H1 (cell line): ENCODE results near the gene NXF3. TPM values are rescaled to one million over a fixed set of nuclear protein-coding genes. Genes with fewer than 3 reads are reported as not detected.

Experiments used
- CTCF ChIA-PET: fragments of 300-600 bp; sonication (Branson Sonifier 250); formaldehyde crosslinking; loops from one replicate; lab custom pipeline; 2021; ENCODE audit not compliant: partially characterized antibody; lab: Charles Lee
- POLR2A ChIA-PET: fragments of 300-600 bp; sonication (Branson Sonifier 250); formaldehyde crosslinking; loops from one replicate; lab custom pipeline; 2021; ENCODE audit warnings: inconsistent platforms; ENCODE audit not compliant: partially characterized antibody; lab: Charles Lee
- DNase-seq, 2 experiments: peaks; one replicate each; pipeline versions ENCODE4 v3.0.0 to v3.0.0-alpha.2; 2010 to 2022; ENCODE audit warnings: low spot score in 2 of 2, low read depth in 1 of 2, mixed read lengths in 1 of 2
- FAIRE-seq: peaks from 2 replicates; lab custom pipeline; 2011; peaks lifted over from hg19 to GRCh38; lab: Jason Lieb, UNC
- H2AFZ ChIP-seq: 2 replicates; pipeline ENCODE4 v1.8.1; 2012; ENCODE audit warnings: low read length, inconsistent platforms
- H2AK5ac ChIP-seq: 2 replicates; pipeline ENCODE4 v1.6.1; 2013; ENCODE audit warnings: low read depth, low read length
- H2BK120ac ChIP-seq: replicated peaks from 2 replicates; pipeline ENCODE3; 2013; ENCODE audit warnings: low read depth, low read length, inconsistent platforms
- H2BK12ac ChIP-seq: 2 replicates; pipeline ENCODE4 v1.6.1; 2013; ENCODE audit warnings: low read depth, low read length
- H2BK15ac ChIP-seq: 2 replicates; pipeline ENCODE4 v1.6.1; 2013; ENCODE audit warnings: low read length
- H2BK20ac ChIP-seq: 2 replicates; pipeline ENCODE4 v1.6.1; 2013; ENCODE audit warnings: low read length
- H2BK5ac ChIP-seq: 2 replicates; pipeline ENCODE4 v1.6.1; 2013; ENCODE audit warnings: low read depth, low read length
- H3K14ac ChIP-seq: 2 replicates; pipeline ENCODE4 v1.6.1; 2013; ENCODE audit warnings: inconsistent platforms; ENCODE audit not compliant: insufficient read length
- H3K18ac ChIP-seq: 2 replicates; pipeline ENCODE4 v1.6.1; 2013; ENCODE audit warnings: low read length; ENCODE audit errors: extremely low read depth
- H3K23ac ChIP-seq: 2 replicates; pipeline ENCODE4 v1.6.1; 2013; ENCODE audit warnings: inconsistent platforms; ENCODE audit not compliant: insufficient read length
- H3K23me2 ChIP-seq: 2 replicates; pipeline ENCODE4 v1.6.1; 2013; ENCODE audit warnings: low read depth, low read length
- H3K27ac ChIP-seq: 2 replicates; pipeline ENCODE4 v1.6.1; 2011; ENCODE audit warnings: low read depth, low read length, inconsistent platforms
- H3K27me3 ChIP-seq, 4 experiments: replicated peaks in 1 of 4; 1 replicate in 1 of 4; 2 replicates in 3 of 4; pipeline versions ENCODE4 v1.6.1 to v1.8.1; 2011 to 2013; ENCODE audit warnings: low read length in 3 of 4, mild to moderate bottlenecking in 3 of 4, inconsistent platforms in 2 of 4, mixed read lengths in 2 of 4, moderate library complexity in 1 of 4; ENCODE audit not compliant: control insufficient read depth in 3 of 4, insufficient read depth in 3 of 4; ENCODE audit errors: extremely low read depth in 1 of 4
- H3K36me3 ChIP-seq, 4 experiments: 2 replicates each; pipeline versions ENCODE4 v1.6.1 to v1.8.1; 2011 to 2013; ENCODE audit warnings: mild to moderate bottlenecking in 4 of 4, low read length in 3 of 4, moderate library complexity in 2 of 4, control low read depth in 1 of 4, inconsistent platforms in 1 of 4; ENCODE audit not compliant: insufficient read depth in 4 of 4, control insufficient read depth in 2 of 4
- H3K4ac ChIP-seq: replicated peaks from 2 replicates; pipeline ENCODE3; 2013; ENCODE audit warnings: low read length, low read depth, mixed read lengths, inconsistent platforms; ENCODE audit not compliant: insufficient read length
- H3K4me1 ChIP-seq, 4 experiments: replicated peaks in 1 of 4; 1 replicate in 1 of 4; 2 replicates in 3 of 4; pipeline versions ENCODE4 v1.6.1 to v1.8.1; 2011 to 2013; ENCODE audit warnings: low read length in 3 of 4, inconsistent platforms in 2 of 4, mixed read lengths in 1 of 4; ENCODE audit not compliant: insufficient read depth in 4 of 4, control insufficient read depth in 3 of 4
- H3K4me2 ChIP-seq, 2 experiments: 2 replicates each; pipeline versions ENCODE4 v1.6.1 to v1.8.1; 2011 to 2013; ENCODE audit warnings: low read depth in 2 of 2, low read length in 2 of 2, control low read depth in 1 of 2, inconsistent platforms in 1 of 2, mild to moderate bottlenecking in 1 of 2; ENCODE audit not compliant: insufficient read depth in 1 of 2
- H3K4me3 ChIP-seq, 4 experiments: fragments of 200-600, 300-600 bp in 1 of 4; sonication (generic), shearing (Covaris generic), sonication (Bioruptor Twin) in 1 of 4; 2 replicates each; pipeline versions ENCODE4 v1.5.1 to v1.8.1; 2011 to 2016; ENCODE audit warnings: low read length in 4 of 4, low read depth in 3 of 4, control low read depth in 2 of 4, inconsistent platforms in 2 of 4, mild to moderate bottlenecking in 2 of 4, mixed read lengths in 1 of 4, moderate library complexity in 1 of 4; ENCODE audit not compliant: insufficient read depth in 2 of 4; ENCODE audit errors: extremely low read depth in 1 of 4
- H3K56ac ChIP-seq: replicated peaks from 2 replicates; pipeline ENCODE3; 2013; ENCODE audit warnings: low read depth, mild to moderate bottlenecking, mixed read lengths, low read length, inconsistent platforms; ENCODE audit not compliant: insufficient read length
- H3K79me1 ChIP-seq: 2 replicates; pipeline ENCODE4 v1.6.1; 2013; ENCODE audit warnings: low read depth, low read length, control low read depth
- H3K79me2 ChIP-seq, 2 experiments: 2 replicates each; pipeline versions ENCODE4 v1.6.1 to v1.8.1; 2012 to 2013; ENCODE audit warnings: low read length in 2 of 2, mild to moderate bottlenecking in 2 of 2, inconsistent platforms in 1 of 2; ENCODE audit not compliant: insufficient read depth in 2 of 2, control insufficient read depth in 1 of 2
- H3K9ac ChIP-seq, 4 experiments: replicated peaks in 1 of 4; 1 replicate in 1 of 4; 2 replicates in 3 of 4; pipeline versions ENCODE4 v1.6.1 to v1.8.1; 2011 to 2013; ENCODE audit warnings: low read depth in 3 of 4, low read length in 3 of 4, control low read depth in 2 of 4, mild to moderate bottlenecking in 2 of 4, moderate library complexity in 2 of 4, inconsistent platforms in 1 of 4; ENCODE audit errors: extremely low read depth in 1 of 4
- H3K9me3 ChIP-seq, 2 experiments: 2 replicates each; pipeline versions ENCODE4 v1.6.1 to v1.8.1; 2012 to 2013; ENCODE audit warnings: mild to moderate bottlenecking in 2 of 2, moderate library complexity in 2 of 2, control low read depth in 1 of 2, inconsistent platforms in 1 of 2, low read depth in 1 of 2, low read length in 1 of 2, mixed read lengths in 1 of 2; ENCODE audit not compliant: insufficient read depth in 2 of 2
- H4K20me1 ChIP-seq, 2 experiments: replicated peaks in 1 of 2; 2 replicates each; pipeline versions ENCODE3 to v1.8.1; 2011 to 2013; ENCODE audit warnings: inconsistent platforms in 2 of 2, low read length in 2 of 2, mild to moderate bottlenecking in 1 of 2; ENCODE audit not compliant: insufficient read depth in 2 of 2, control insufficient read depth in 1 of 2
- H4K5ac ChIP-seq: 2 replicates; pipeline ENCODE4 v1.6.1; 2013; ENCODE audit warnings: low read length, low read depth, mixed read lengths, inconsistent platforms; ENCODE audit not compliant: insufficient read length
- H4K8ac ChIP-seq: 2 replicates; pipeline ENCODE4 v1.8.0; 2013; ENCODE audit warnings: mild to moderate bottlenecking, moderate library complexity, low read length, inconsistent platforms; ENCODE audit not compliant: insufficient read depth; ENCODE audit errors: extremely low read depth
- H4K91ac ChIP-seq: replicated peaks from 2 replicates; pipeline ENCODE3; 2013; ENCODE audit warnings: low read length, mixed read lengths, inconsistent platforms; ENCODE audit not compliant: insufficient read length
- CTBP2 ChIP-seq: IDR thresholded peaks from 2 replicates; pipeline ENCODE4 v1.7.0; 2011; ENCODE audit warnings: borderline replicate concordance, mild to moderate bottlenecking, moderate library complexity, mixed read lengths, low read length; ENCODE audit not compliant: insufficient read depth, insufficient read length
- EP300 ChIP-seq, 2 experiments: IDR thresholded peaks; 1 replicate in 1 of 2; 2 replicates in 1 of 2; pipeline ENCODE4 v1.6.1; 2011 to 2012; ENCODE audit warnings: low read depth in 2 of 2, low read length in 2 of 2, mild to moderate bottlenecking in 2 of 2, borderline replicate concordance in 1 of 2, inconsistent platforms in 1 of 2, moderate library complexity in 1 of 2
- GTF2F1 ChIP-seq: IDR thresholded peaks from 2 replicates; pipeline ENCODE4 v1.6.1; 2012; ENCODE audit warnings: low read depth, low read length, improper control_type of control experiment, borderline replicate concordance
- HDAC2 ChIP-seq, 2 experiments: fragments of 300-600 bp in 1 of 2; sonication (generic) in 1 of 2; IDR thresholded peaks; 2 replicates each; pipeline ENCODE4 v1.6.1; 2011 to 2012; ENCODE audit warnings: low read depth in 2 of 2, low read length in 2 of 2, mild to moderate bottlenecking in 2 of 2, moderate library complexity in 2 of 2, borderline replicate concordance in 1 of 2, inconsistent platforms in 1 of 2
- RNF2 ChIP-seq: fragments of 200-900, 300-1000 bp; sonication (generic); IDR thresholded peaks from 2 replicates; pipeline ENCODE4 v1.7.1; 2016; ENCODE audit warnings: borderline replicate concordance, low read depth, mild to moderate bottlenecking, antibody characterized with exemption, low read length; ENCODE audit not compliant: poor library complexity, severe bottlenecking; ENCODE audit errors: missing control alignments
- TCF12 ChIP-seq: IDR thresholded peaks from 2 replicates; pipeline ENCODE4 v1.6.1; 2011; ENCODE audit warnings: low read depth, mild to moderate bottlenecking, low read length
- polyA plus RNA-seq, 7 experiments: library from polyadenylated mRNA; depleted of rRNA in 3 of 7; stranded (reverse) in 5 of 7; unstranded in 2 of 7; fragments of >200 nt in 5 of 7; fragments of 200-250 nt in 2 of 7; gene quantifications; 1 replicate in 5 of 7; 2 replicates in 1 of 7; 4 replicates in 1 of 7; pipeline versions ENCODE4 v1.2.1 to v1.2.3, GENCODE V29; 2011 to 2013; ENCODE audit warnings: missing spikeins in 2 of 7, mixed read lengths in 2 of 7
- total RNA-seq: library from RNA; stranded (reverse); fragmentation: NEBNext Ultra II Directional; extraction: Animal tissue kit (Norgen Biotek cat#: 25700); gene quantifications from 2 replicates; pipeline ENCODE4 v1.2.1, GENCODE V29; 2021

NXF3 gene
- total and polyA plus RNA-seq, 2 of the 8 experiments (the other 6 are each of a cell fraction or from before 2014, with no cell fraction given) = 0.12 TPM; not detected in 1

GRCh38 chrX:103124284-103124683 is 31.3 kb upstream of the NXF3 start:
- no peak overlapping the region for H2BK120ac ChIP-seq
- H2BK15ac ChIP-seq = no peak overlapping the region
- no peak overlapping the region for H3K23ac ChIP-seq
- H3K56ac ChIP-seq = no peak overlapping the region
- no peaks in the 10 kb centered on the region for H3K23me2 ChIP-seq
- TF ChIP-seq RNF2 (no peak), TCF12 (no peak), GTF2F1 (no peak), EP300 (IDR thresholded peaks at IDR 0.05; ENCODE audit: borderline replicate concordance in 1 of 2, low read depth in 2 of 2, low read length in 2 of 2) (no peak), CTBP2 (no peak), HDAC2 (IDR thresholded peaks at IDR 0.05; ENCODE audit: borderline replicate concordance in 1 of 2, low read depth in 2 of 2, low read length in 2 of 2) (no peak)
- no peak overlapping the region for H3K4ac ChIP-seq
- no peak overlapping the region for H2BK20ac ChIP-seq
- no peaks in the 10 kb centered on the region; a peak in 1 of 4 replicates for H3K9me3 ChIP-seq
- H4K91ac ChIP-seq = no peak overlapping the region
- H2AK5ac ChIP-seq = no peak overlapping the region
- H3K4me3 ChIP-seq = no peak overlapping the region
- no peak overlapping the region for H3K27ac ChIP-seq
- FAIRE-seq (no peak), DNase-seq (no peak)
- H2BK12ac ChIP-seq = no peak overlapping the region
- H3K36me3 ChIP-seq = no peaks in the 10 kb centered on the region
- no peak overlapping the region for H4K5ac ChIP-seq
- no peak overlapping the region for H3K9ac ChIP-seq
- no peak overlapping the region for H4K8ac ChIP-seq
- H4K20me1 ChIP-seq = no peaks in the 10 kb centered on the region
- POLR2A ChIA-PET = no interaction called here
- H2AFZ ChIP-seq = no peak overlapping the region
- no peaks in the 10 kb centered on the region for H3K27me3 ChIP-seq
- no peaks in the 10 kb centered on the region for H3K79me2 ChIP-seq
- no peak overlapping the region for H3K4me2 ChIP-seq
- no peaks in the 10 kb centered on the region for H3K79me1 ChIP-seq
- no peaks in the 10 kb centered on the region for H3K4me1 ChIP-seq
- CTCF ChIA-PET = no interaction called here
- H3K14ac ChIP-seq = no peak overlapping the region
- no peak overlapping the region for H3K18ac ChIP-seq
- no peak overlapping the region for H2BK5ac ChIP-seq
